Fibroblast of the aortic adventitia (primary cell): ENCODE results near the gene DHRS3. TPM values are rescaled to one million over a fixed set of nuclear protein-coding genes. Genes with fewer than 3 reads are reported as not detected.

Experiments
- DNase-seq: peaks from one replicate; pipeline ENCODE4 v3.0.0-alpha.2; 2010; ENCODE audit warnings: low read depth
- H3K4me3 ChIP-seq: 2 replicates; pipeline ENCODE4 v1.5.1; 2011; ENCODE audit warnings: low read depth, mild to moderate bottlenecking, control low read depth, low read length, moderate library complexity
- CTCF ChIP-seq: IDR thresholded peaks from 2 replicates; pipeline ENCODE4 v1.5.1; 2011; ENCODE audit warnings: mild to moderate bottlenecking, low read length, control low read depth, inconsistent platforms; ENCODE audit not compliant: insufficient read depth
- total RNA-seq: library from RNA; depleted of rRNA; stranded (reverse); fragments of >200 nt; gene quantifications from 2 replicates; pipeline ENCODE4 v1.2.3, GENCODE V29; 2012; ENCODE audit warnings: low replicate concordance

DHRS3 gene
- total RNA-seq, 1 donor: 114 TPM

GRCh38 chr1:12548279-12548972 is 69.6 kb downstream of the DHRS3 start:
- H3K4me3 ChIP-seq: no peak overlapping the region
- DNase-seq: no peak
- TF ChIP-seq CTCF: no peak

GRCh38 chr1:12547586-12548225 is 70.3 kb downstream of the DHRS3 start:
- TF ChIP-seq CTCF: no peak
- DNase-seq: no peak
- H3K4me3 ChIP-seq: no peak overlapping the region

GRCh38 chr1:12546771-12547585 is 71.0 kb downstream of the DHRS3 start:
- TF ChIP-seq CTCF: no peak

GRCh38 chr1:12544992-12545391 is 73.0 kb downstream of the DHRS3 start:
- no peak for TF ChIP-seq CTCF
- no peak for DNase-seq
- H3K4me3 ChIP-seq: no peak overlapping the region

More at GRCh38 chr1:12546771-12547585, 71.0 kb downstream of the DHRS3 start:
- H3K4me3 ChIP-seq: no peak overlapping the region
- peak; percentile 83 for DNase-seq

GRCh38 chr1:12544357-12544756 is 73.7 kb downstream of the DHRS3 start:
- no peak for DNase-seq
- TF ChIP-seq CTCF: no peak
- H3K4me3 ChIP-seq: no peak overlapping the region

- no peak overlapping the region for H3K4me3 ChIP-seq
- DNase-seq: no peak
- no peak for TF ChIP-seq CTCF
Observed at GRCh38 chr1:12543740-12544154, 74.3 kb downstream of the DHRS3 start.
